Measurements from ENCODE around the gene SPN. TPM values are rescaled to one million over a fixed set of nuclear protein-coding genes. Genes with fewer than 3 reads are reported as not detected.
A peak's percentile ranks its signal among the peaks of the same experiment; 100 is the strongest.

SPN gene
- total and polyA plus RNA-seq, 9 of the 15 experiments (the other 6 are each of a cell fraction or from before 2014, with no cell fraction given) = 24.3 to 225 (median 79.4) TPM

GRCh38 chr16:29699324-29700219 is 36.5 kb downstream of the SPN start (continued):
- TF ChIP-seq, protein P1, sequence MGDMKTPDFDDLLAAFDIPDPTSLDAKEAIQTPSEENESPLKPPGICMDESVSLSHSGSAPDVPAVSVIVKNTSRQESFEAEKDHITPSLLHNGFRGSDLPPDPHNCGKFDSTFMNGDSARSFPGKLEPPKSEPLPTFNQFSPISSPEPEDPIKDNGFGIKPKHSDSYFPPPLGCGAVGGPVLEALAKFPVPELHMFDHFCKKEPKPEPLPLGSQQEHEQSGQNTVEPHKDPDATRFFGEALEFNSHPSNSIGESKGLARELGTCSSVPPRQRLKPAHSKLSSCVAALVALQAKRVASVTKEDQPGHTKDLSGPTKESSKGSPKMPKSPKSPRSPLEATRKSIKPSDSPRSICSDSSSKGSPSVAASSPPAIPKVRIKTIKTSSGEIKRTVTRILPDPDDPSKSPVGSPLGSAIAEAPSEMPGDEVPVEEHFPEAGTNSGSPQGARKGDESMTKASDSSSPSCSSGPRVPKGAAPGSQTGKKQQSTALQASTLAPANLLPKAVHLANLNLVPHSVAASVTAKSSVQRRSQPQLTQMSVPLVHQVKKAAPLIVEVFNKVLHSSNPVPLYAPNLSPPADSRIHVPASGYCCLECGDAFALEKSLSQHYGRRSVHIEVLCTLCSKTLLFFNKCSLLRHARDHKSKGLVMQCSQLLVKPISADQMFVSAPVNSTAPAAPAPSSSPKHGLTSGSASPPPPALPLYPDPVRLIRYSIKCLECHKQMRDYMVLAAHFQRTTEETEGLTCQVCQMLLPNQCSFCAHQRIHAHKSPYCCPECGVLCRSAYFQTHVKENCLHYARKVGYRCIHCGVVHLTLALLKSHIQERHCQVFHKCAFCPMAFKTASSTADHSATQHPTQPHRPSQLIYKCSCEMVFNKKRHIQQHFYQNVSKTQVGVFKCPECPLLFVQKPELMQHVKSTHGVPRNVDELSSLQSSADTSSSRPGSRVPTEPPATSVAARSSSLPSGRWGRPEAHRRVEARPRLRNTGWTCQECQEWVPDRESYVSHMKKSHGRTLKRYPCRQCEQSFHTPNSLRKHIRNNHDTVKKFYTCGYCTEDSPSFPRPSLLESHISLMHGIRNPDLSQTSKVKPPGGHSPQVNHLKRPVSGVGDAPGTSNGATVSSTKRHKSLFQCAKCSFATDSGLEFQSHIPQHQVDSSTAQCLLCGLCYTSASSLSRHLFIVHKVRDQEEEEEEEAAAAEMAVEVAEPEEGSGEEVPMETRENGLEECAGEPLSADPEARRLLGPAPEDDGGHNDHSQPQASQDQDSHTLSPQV (IDR thresholded peaks at IDR 0.05) = no peak
- TF ChIP-seq, protein P2, sequence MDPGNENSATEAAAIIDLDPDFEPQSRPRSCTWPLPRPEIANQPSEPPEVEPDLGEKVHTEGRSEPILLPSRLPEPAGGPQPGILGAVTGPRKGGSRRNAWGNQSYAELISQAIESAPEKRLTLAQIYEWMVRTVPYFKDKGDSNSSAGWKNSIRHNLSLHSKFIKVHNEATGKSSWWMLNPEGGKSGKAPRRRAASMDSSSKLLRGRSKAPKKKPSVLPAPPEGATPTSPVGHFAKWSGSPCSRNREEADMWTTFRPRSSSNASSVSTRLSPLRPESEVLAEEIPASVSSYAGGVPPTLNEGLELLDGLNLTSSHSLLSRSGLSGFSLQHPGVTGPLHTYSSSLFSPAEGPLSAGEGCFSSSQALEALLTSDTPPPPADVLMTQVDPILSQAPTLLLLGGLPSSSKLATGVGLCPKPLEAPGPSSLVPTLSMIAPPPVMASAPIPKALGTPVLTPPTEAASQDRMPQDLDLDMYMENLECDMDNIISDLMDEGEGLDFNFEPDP (CRISPR knock-in tag; IDR thresholded peaks at IDR 0.05) = no peak
- TF ChIP-seq SPI1 (IDR thresholded peaks at IDR 0.05; ENCODE audit: borderline replicate concordance, low read depth, low read length) (peak; percentile 79; the same call in 1 of the 2 replicates), SMARCA4 (IDR thresholded peaks at IDR 0.05) (0 out of 2 replicates have a peak, but pooled peaks have one; percentile 31), CEBPB (tag; IDR thresholded peaks at IDR 0.05) (no peak), ZNF75A (CRISPR knock-in tag; IDR thresholded peaks at IDR 0.05) (no peak), NCOA4 (IDR thresholded peaks at IDR 0.05; ENCODE audit: partially characterized antibody) (no peak), TSHZ1 (CRISPR knock-in tag; IDR thresholded peaks at IDR 0.05) (no peak)
